Measurements from ENCODE around the gene C12orf76. TPM values are rescaled to one million over a fixed set of nuclear protein-coding genes. Genes with fewer than 3 reads are reported as not detected.
"Not testable (repeated sequence)": the region's sequence is repeated elsewhere in the genome, so short reads cannot be mapped to it uniquely, and the experiment has no call there.

Gene C12orf76
- total and polyA plus RNA-seq, 10 of the 15 experiments (the other 5 are each of a cell fraction or from before 2014, with no cell fraction given), result 3.6 to 20.4 (median 10.7) TPM

- Histone ChIP-seq H3K4me1 (ENCODE audit: control insufficient read depth, insufficient read depth, low read length) (peaks cover 53% of the 10 kb centered on the region), H3K4me2 (ENCODE audit: control insufficient read depth, insufficient read depth) (peak overlapping the region; percentile 91), H3K4me3 (peak overlapping the region; percentile 37), H3K9ac (ENCODE audit: control insufficient read depth, insufficient read depth, low read length) (peak overlapping the region; percentile 7; the same call in 1 of the 2 replicates), H3K79me2 (ENCODE audit: control insufficient read depth, insufficient read depth, low read length) (peaks cover 52% of the 10 kb centered on the region), H3K27ac (ENCODE audit: control insufficient read depth, insufficient read depth) (peak overlapping the region; percentile 83)
- H3K9me3 ChIP-seq (replicated peaks; ENCODE audit: control insufficient read depth, insufficient read depth, low read length); BruUV-seq (replicated peaks); RAD21 ChIA-PET (ENCODE audit: unreplicated experiment); H3K27me3 ChIP-seq (replicated peaks in 1 of 2; ENCODE audit: control insufficient read depth in 2 of 2, insufficient read depth in 2 of 2, low read length in 1 of 2); intact Hi-C loops (cut with micrococcal nuclease; ENCODE audit: unreplicated experiment); in situ Hi-C loops (cut with MboI); H2AFZ ChIP-seq (ENCODE audit: control insufficient read depth, low read depth, low read length); H3K36me3 ChIP-seq (ENCODE audit: control insufficient read depth in 2 of 2, insufficient read depth in 2 of 2, low read length in 1 of 2); DNase-seq (ENCODE audit: low read depth, low spot score); ATAC-seq; FAIRE-seq; H4K20me1 ChIP-seq (ENCODE audit: control insufficient read depth, insufficient read depth): not testable (repeated sequence)
- ChIA-PET CTCF (interaction anchor here (0.7 kb wide), 1 partner anchor 339 kb away, joined by 3 read pairs; no protein-coding TSS in a partner anchor), SMC1A (ENCODE audit: uncharacterized antibody, unreplicated experiment) (interaction anchor here (0.7 kb wide), 1 partner anchor 166 kb away, joined by 3 read pairs; no protein-coding TSS in a partner anchor), POLR2A (interaction anchor here (0.6 to 5.1 kb wide), 2 partner anchors 11 to 597 kb away, joined by 5 to 40 read pairs; partner anchors contain the start of genes ANKRD13A and GIT2)
- WGBS (ENCODE audit: insufficient coverage, insufficient replicate concordance, low lambda C conversion rate, missing lambda C conversion rate), result under 1% methylated on average over 15 of the region's 15 CpGs
- peak in 1 of 2 experiments; percentile 24; a peak in 1 of 4 replicates for TF ChIP-seq BHLHE40 (IDR thresholded peaks at IDR 0.05; ENCODE audit: borderline replicate concordance in 1 of 2, low read depth in 2 of 2, low read length in 1 of 2)
- TF ChIP-seq IKZF1 (conservative IDR thresholded peaks at IDR 0.05), result 0 out of 2 replicates have a peak, but pooled peaks have one; percentile 26
- TF ChIP-seq MTA2 (IDR thresholded peaks at IDR 0.05; ENCODE audit: low read depth), result peak; percentile 39
- peak; percentile 85 for TF ChIP-seq JUNB (IDR thresholded peaks at IDR 0.05)
- peak; percentile 14; the same call in 1 of the 2 replicates for TF ChIP-seq RUNX3 (IDR thresholded peaks at IDR 0.05; ENCODE audit: low read length)
- 0 out of 2 replicates have a peak, but pooled peaks have one; percentile 34 for TF ChIP-seq NBN (IDR thresholded peaks at IDR 0.05)
- TF ChIP-seq IKZF2 (IDR thresholded peaks at IDR 0.05), result 0 out of 4 replicates have a peak, but pooled peaks of 1 of the 2 experiments have one; percentile 18
- 0 out of 2 replicates have a peak, but pooled peaks have one; percentile 41 for TF ChIP-seq SREBF1 (IDR thresholded peaks at IDR 0.05; ENCODE audit: low read length)
- peak; percentile 11; the same call in 1 of the 2 replicates for TF ChIP-seq ZNF384 (IDR thresholded peaks at IDR 0.05; ENCODE audit: borderline replicate concordance, low read depth, low read length)
- 0 out of 2 replicates have a peak, but pooled peaks have one; percentile 18 for TF ChIP-seq IRF4 (IDR thresholded peaks at IDR 0.05; ENCODE audit: low read depth, low read length)
- TF ChIP-seq ZNF217 (IDR thresholded peaks at IDR 0.05), result peak; percentile 61
- TF ChIP-seq JUND (IDR thresholded peaks at IDR 0.05; ENCODE audit: low read depth, low read length), result 0 out of 2 replicates have a peak, but pooled peaks have one; percentile 45
- TF ChIP-seq SKIL (IDR thresholded peaks at IDR 0.05; ENCODE audit: low read depth, poor library complexity, severe bottlenecking), result peak; percentile 54
- TF ChIP-seq NFIC (IDR thresholded peaks at IDR 0.05; ENCODE audit: low read depth, low read length), result peak; percentile 36; the same call in 1 of the 2 replicates
Observed at GRCh38 chr12:110008681-110009398, 39.5 kb downstream of the C12orf76 start.

All from GM12878 (cell line).